Motor neuron (in vitro differentiated cells): ENCODE measurements around the gene MAML3. TPM values are rescaled to one million over a fixed set of nuclear protein-coding genes. Genes with fewer than 3 reads are reported as not detected.

Experiments used
- ATAC-seq, 8 experiments: fragments of 200-7000 bp; cut with Tn5 transposase; replicated peaks in 6 of 8; 2 replicates each; pipeline ENCODE4 v1.8.0; 2021; ENCODE audit warnings: mild to moderate bottlenecking in 8 of 8, moderate library complexity in 8 of 8
- H3K27ac ChIP-seq, 2 donors: fragments of 250-450 bp; sonication (Bioruptor Pico); 2 replicates each; pipeline ENCODE4 v1.9.0; 2021; ENCODE audit warnings: antibody characterized with exemption in 2 of 2, mild to moderate bottlenecking in 2 of 2, moderate library complexity in 1 of 2
- H3K4me1 ChIP-seq, 2 donors: fragments of 250-450 bp; sonication (Bioruptor Pico); replicated peaks in 1 of 2; 2 replicates each; pipeline ENCODE4 v1.6.1; 2021; ENCODE audit warnings: antibody characterized with exemption in 2 of 2, mild to moderate bottlenecking in 2 of 2, moderate library complexity in 1 of 2
- H3K4me3 ChIP-seq, 5 donors: fragments of 250-450 bp; sonication (Bioruptor Pico); 2 replicates each; pipeline ENCODE4 v1.9.0; 2021; ENCODE audit warnings: antibody characterized with exemption in 5 of 5, mild to moderate bottlenecking in 5 of 5, moderate library complexity in 4 of 5
- WGBS, 10 experiments: fragments of 450-650 bp; shearing (Covaris generic); methylation state at CpG; one replicate each; pipeline ENCODE4 v1.0.0; 2022; 5-methylcytosine and 5-hydroxymethylcytosine counted together
- in situ Hi-C, 9 experiments: fragments of 400-800 bp; cut with MboI; loops; one replicate each; pipeline ENCODE4 v1.15.0; 2021; ENCODE audit warnings: low sequenced_read_pairs in 9 of 9, low pct_unique_long_range_greater_than_20kb in 2 of 9; ENCODE audit not compliant: unreplicated experiment in 9 of 9
- total RNA-seq, 8 experiments: library from RNA; unstranded; fragments of 300-600 nt; gene quantifications; 2 replicates each; pipeline versions ENCODE4 v1.2.3 to v1.2.4, GENCODE V29; 2022

Gene MAML3
- total RNA-seq, 8 experiments from 2014 or later: 1.7 to 24.0 (median 12.9) TPM

DNA sequence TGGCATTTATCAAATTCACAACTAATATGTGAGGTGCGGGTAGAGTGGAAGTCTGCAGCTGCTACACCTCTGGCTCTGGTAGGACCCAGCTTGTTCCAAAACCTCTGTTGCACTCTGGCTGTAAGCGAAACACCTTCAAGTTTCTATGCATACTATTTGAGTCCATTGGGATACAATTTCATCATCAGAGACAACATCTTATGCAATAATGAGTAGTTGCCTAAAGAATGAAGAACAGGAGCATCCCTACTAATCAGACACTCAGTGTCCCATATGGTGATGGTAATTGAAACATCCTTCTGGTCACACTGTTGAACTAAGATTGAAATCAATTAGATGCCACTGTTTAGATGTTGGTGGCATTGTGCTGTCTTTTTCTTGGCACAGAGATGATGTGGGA is 309.9 kb downstream of the MAML3 start:
- Histone ChIP-seq H3K4me3 (no peak overlapping the region), H3K27ac (peak overlapping the region in 1 of 2 donors; percentile 8), H3K4me1 (peaks cover 69 to 83% of the 10 kb centered on the region in 2 donors)
- in situ Hi-C loops: no loop called here
- WGBS, 10 experiments: 33 to 100% (median 100%) methylated on average over 1 to 2 of the region's 2 CpGs; no CpG with 5 or more reads in 1 of the 10 experiments
- no peak for ATAC-seq

DNA sequence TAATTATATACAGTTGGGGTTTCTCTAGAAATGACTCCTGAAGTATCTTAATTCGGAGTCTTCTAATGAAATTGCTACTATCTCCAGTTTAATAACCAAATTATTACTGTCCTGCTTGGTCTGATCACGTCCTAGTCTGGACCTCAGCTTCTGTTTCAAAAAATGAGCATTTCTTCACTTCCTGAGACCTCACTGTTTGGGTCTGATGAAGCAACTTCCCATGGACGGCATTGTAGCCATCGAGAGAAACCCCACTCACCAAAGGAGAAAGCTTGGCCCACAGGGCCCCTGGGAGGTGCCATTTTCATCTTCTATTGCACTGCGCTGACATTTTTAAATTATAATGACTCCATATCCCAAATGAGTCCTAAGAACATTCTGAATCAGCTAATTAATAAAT is 310.3 kb downstream of the MAML3 start:
- Histone ChIP-seq H3K27ac (no peak overlapping the region), H3K4me1 (peaks cover 69 to 83% of the 10 kb centered on the region in 2 donors), H3K4me3 (no peak overlapping the region)
- in situ Hi-C loops: no loop called here
- WGBS, 10 experiments: 57 to 100% (median 85%) methylated on average over 1 to 5 of the region's 5 CpGs
- ATAC-seq: no peak

DNA sequence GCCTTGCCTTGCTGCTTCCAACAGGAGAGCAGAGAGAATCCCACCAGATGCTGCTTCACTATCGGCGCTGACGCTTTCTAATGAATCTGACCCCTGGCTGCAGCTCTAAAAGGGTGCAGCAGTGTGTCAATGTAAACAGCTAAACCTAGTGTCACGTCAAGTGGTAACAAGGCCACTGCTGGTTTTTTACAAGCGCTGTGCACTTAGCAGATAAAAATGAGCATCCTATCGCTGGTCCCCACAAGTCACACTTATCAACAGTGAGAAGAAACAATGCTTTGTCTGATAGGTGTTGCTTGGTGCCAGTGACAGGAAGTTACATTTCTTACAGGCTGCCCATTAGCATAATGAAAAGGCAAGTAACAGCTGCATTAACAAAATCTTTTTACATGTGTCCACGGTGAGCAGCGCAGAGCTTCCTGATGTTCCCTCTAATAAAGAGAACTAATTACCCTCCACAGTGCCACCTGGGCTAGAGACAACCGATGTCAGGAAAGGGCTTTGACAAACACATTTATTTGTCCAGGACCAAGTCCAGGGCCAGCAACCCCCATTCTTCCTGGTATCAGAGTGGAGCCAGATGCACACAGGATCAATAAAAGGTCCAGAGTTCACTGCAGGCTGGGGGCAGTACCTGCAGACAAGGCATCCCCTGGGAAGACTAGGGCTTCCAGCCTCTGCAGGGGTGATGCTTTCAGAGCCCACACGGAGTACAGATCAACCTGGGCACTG is 312.4 kb downstream of the MAML3 start:
- peaks cover 49 to 72% of the 10 kb centered on the region in 2 donors for H3K4me1 ChIP-seq
- H3K4me3 ChIP-seq: peak overlapping the region in 1 of 5 donors; percentile 8
- peak in 5 of 8 experiments; percentile 65 to 80 (median 75) for ATAC-seq
- peak overlapping the region; percentile 71 to 80 for H3K27ac ChIP-seq
- WGBS, 10 experiments: 0 to 100% (median 50%) methylated on average over 1 to 10 of the region's 10 CpGs; no CpG with 5 or more reads in 1 of the 10 experiments
- in situ Hi-C loops: no loop called here

DNA sequence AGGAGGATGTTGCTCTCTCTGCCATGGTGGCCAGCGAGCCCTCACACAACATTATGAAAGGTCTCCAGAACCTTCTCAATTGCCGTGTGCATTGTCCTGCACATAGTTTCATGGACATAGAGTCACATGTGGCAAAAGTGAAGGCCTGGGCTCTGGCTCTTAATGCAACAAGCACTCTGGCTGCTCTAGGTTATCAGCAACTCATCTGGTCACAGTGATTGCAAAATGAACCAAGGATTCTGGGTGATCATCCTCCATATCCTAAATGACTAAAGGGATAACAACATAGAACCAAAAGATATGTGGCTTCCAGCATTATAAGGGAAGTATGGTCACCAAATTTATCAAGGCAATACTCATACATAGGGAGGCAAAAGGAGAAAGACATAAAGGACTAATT is 313.2 kb downstream of the MAML3 start:
- H3K27ac ChIP-seq: peak overlapping the region; percentile 71 to 80

DNA sequence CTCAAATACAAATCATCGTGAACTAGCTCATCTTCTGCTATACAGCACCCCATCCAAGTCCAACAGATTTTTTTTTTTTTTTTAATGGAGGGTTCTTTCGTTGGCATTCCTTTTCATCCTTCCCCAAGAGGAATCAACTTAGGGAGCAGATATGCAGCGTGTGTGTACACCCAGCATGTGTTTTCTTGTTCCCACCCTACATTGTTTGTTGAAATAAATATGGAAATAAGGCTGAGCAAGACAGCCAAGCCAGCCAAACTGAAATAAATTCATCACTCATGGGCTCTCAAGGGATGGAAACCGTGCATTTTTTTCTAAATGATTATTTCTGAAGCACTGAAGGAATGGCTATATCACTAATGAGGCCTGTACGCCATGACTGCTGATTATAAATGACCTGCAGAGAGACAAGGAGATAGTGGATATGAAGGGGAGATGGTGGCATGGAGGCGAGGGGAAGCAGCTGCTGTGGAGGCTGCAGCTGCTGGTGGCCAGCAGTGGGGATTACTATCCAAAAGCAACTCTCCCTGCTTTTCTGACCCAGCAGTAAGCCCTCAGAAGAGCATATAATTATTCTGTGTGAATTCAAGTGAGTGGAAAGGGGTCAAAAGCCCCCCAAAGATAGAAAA is 314.5 kb downstream of the MAML3 start:
- in situ Hi-C loops: no loop called here
- Histone ChIP-seq H3K4me1 (peaks cover 50 to 70% of the 10 kb centered on the region in 2 donors), H3K4me3 (no peak overlapping the region), H3K27ac (peak overlapping the region; percentile 71 to 80)
- WGBS, 10 experiments: 0 to 88% (median 51%) methylated on average over 1 to 6 of the region's 6 CpGs
- peak; percentile 34 to 94 (median 66) for ATAC-seq

More for the DNA sequence above, 313.2 kb downstream of the MAML3 start:
- WGBS, 10 experiments: 100% methylated on average over 1 to 2 of the region's 2 CpGs; no CpG with 5 or more reads in 5 of the 10 experiments
- ATAC-seq: no peak
- in situ Hi-C loops: no loop called here
- peak overlapping the region in 1 of 5 donors; percentile 8 for H3K4me3 ChIP-seq
- H3K4me1 ChIP-seq: peaks cover 49 to 68% of the 10 kb centered on the region in 2 donors

DNA sequence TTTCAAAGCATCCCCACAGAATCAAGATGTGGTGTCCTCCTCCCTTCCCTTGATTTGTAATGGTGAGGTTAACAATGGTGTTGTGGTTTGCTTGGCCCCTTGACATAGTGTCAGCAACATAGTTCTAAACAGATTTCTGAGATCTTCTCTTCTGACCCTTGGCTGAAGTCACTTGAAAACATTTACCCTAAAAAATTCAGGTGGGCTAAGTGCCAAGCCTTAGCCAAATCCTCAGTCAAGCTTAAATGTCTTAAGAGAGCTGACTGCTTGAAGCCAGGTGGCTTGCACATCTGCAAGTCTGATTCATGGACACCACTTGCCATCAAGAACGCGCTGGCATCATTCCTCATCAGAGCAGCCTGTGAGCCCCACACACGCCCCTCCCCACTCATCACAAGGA is 315.2 kb downstream of the MAML3 start:
- in situ Hi-C loops: no loop called here
- Histone ChIP-seq H3K4me1 (peaks cover 51 to 70% of the 10 kb centered on the region in 2 donors), H3K27ac (peak overlapping the region; percentile 27 to 80), H3K4me3 (no peak overlapping the region)
- WGBS, 10 experiments: 100% methylated on average over 2 of the region's 3 CpGs; no CpG with 5 or more reads in 8 of the 10 experiments
- peak in 2 of 8 experiments; percentile 5 to 35 for ATAC-seq

DNA sequence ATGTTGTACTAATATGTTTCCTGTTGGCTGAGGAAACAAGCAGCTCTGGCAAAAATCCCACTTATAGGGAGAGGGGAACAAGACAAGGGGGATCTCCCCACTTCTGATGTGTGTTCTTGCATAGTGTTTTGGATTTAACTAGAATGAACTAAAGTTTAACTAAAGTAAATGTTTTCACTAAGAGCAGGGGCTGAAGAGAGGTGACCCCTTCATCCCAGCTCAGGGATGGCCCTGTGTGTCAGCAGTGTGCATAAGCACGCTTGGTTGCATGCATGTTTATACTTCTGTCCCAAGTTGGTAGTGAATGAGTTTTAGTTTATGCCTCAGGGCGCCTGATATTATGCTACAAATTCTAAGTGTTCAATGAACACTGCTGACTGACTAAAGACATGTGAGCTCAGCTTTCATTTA is 319.0 kb downstream of the MAML3 start:
- ATAC-seq: peak in 2 of 8 experiments; percentile 71 to 73
- in situ Hi-C loops: no loop called here
- 54 to 100% (median 93%) methylated on average over 1 to 2 of the region's 2 CpGs; no CpG with 5 or more reads in 2 of the 10 experiments for WGBS, 10 experiments

DNA sequence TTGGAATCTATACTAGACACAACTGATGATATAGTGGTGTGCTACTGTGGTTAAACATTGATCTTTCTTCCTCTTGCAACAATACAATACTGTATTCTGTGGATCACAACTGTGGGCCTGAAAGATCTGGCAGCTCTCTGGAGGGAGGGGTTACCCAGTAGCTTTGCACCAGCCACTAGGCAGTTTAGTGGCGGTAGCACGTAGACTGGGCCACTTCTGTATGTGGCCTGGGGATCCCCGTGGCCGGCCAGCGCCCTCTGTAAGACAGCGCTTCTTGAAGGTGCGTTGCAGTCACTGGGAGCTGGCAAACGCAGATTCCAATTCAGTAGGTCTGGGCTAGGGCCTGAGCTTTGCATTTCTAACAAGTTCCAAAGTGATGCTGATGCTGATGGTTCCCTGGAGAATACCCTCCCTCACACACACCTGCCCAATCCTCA is 319.7 kb downstream of the MAML3 start:
- Histone ChIP-seq H3K4me1 (peaks cover 35 to 53% of the 10 kb centered on the region in 2 donors), H3K4me3 (no peak overlapping the region), H3K27ac (peak overlapping the region; percentile 60 to 83)
- in situ Hi-C loops: no loop called here
- ATAC-seq: peak in 5 of 8 experiments; percentile 16 to 65 (median 53)
- WGBS, 10 experiments: 55 to 100% (median 89%) methylated on average over 1 to 4 of the region's 8 CpGs; no CpG with 5 or more reads in 6 of the 10 experiments

More for the DNA sequence above, 319.0 kb downstream of the MAML3 start:
- Histone ChIP-seq H3K4me1 (peaks cover 42 to 60% of the 10 kb centered on the region in 2 donors), H3K27ac (no peak overlapping the region), H3K4me3 (no peak overlapping the region)

DNA sequence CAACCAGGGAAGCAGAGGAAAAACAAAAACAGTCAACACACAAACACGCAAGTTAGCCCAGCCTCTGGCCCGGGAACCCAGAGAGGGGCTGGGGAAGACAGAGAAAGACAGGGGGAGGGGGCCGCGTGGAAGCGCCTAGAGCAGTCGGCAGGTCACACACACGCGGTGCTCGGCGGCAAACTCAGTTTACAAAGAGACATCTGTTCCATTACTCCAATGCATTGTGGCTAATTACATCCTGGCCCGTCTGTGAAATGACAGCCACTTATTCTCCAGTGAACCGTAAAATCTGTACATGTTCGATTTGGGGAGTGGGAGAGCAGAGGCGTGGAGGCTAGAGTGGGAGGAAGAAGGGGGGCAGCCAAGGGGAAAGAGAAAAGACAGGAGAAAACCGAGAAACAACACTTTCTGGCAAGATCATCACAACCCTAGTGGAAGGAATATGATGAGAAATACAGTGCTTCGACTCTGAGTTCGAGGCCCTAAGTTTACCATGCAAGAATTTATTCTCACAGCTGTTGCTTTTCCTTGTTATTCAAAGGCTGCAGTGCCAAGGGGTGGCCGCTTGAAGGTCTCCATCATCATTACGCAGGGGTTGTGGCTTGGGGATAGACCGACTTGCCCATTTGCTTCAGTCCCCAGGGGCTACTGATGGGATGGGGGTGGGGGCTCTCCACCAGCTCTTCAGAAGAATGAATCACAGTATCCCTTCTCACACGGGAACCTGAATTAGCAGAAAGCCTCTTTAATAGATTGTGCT is 320.7 kb downstream of the MAML3 start:
- peak overlapping the region in 3 of 5 donors; percentile 0 to 13 (median 7) for H3K4me3 ChIP-seq
- peaks cover 29 to 43% of the 10 kb centered on the region in 2 donors for H3K4me1 ChIP-seq
- 5 to 64% (median 15%) methylated on average over 2 to 15 of the region's 21 CpGs; no CpG with 5 or more reads in 3 of the 10 experiments for WGBS, 10 experiments
- peak in 5 of 8 experiments; percentile 79 to 90 (median 81) for ATAC-seq
- peak overlapping the region; percentile 17 to 83 for H3K27ac ChIP-seq
- in situ Hi-C loops: no loop called here

DNA sequence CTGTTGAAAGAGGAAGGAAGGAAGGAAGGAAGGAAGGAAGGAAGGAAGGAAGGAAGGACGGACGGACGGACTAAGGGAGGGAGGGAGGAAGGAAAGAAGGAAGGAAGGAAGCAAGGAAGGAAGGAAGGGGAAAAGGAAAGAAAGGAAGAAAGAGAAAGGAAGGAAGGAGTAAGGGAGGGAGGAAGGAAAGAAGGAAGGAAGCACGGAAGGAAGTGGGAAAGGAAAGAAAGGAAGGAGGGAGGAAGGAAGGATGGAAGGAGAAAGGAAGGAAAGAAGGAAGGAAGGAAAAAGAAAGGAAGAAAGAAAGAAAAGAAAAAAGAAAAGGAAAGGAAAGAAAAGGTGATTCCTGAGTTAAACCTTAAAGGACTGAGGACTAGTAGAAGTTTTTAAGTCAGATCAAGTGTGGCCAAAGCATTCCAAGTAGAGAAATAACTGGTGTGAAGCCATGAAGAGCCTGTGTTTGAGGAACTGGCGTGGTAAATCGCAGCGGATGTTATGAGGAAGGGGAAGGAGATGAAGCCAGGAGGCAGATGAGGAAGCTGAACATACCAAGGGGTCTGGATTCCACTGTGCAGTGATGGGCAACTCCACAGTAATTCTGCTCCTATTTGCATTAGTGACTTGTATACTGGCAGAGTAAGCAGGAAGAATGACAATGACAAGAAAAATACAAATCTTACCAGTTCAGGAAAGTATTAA is 324.9 kb downstream of the MAML3 start:
- 55 to 100% (median 92%) methylated on average over 1 to 7 of the region's 7 CpGs for WGBS, 10 experiments

DNA sequence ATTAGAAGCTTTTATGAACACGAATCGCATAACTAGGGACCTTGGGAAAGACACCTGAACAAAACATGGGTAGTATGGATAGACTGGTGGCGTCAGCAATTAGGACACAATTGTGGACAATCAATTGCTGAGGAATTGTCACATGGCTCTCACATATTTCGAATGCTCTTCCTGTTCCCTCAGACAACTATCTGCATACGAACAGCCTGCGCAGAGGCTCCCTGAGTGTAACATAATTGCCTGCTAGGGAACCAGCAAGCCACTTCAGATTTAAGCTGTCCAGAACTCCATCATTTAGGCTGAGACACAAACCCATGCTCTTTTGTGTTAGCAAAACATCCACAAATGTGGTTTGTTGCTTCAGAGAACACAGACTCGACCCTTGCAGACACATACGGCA is 327.6 kb downstream of the MAML3 start:
- WGBS, 10 experiments: 0 to 94% (median 48%) methylated on average over 1 to 8 of the region's 8 CpGs
- H3K27ac ChIP-seq: peak overlapping the region; percentile 85 to 92
- ATAC-seq: peak in 5 of 8 experiments; percentile 45 to 76 (median 50)
- in situ Hi-C loops: no loop called here
- no peak overlapping the region for H3K4me3 ChIP-seq
- H3K4me1 ChIP-seq: peaks cover 54 to 59% of the 10 kb centered on the region in 2 donors

More for the DNA sequence above, 324.9 kb downstream of the MAML3 start:
- H3K4me3 ChIP-seq: no peak overlapping the region
- no peak overlapping the region for H3K27ac ChIP-seq
- ATAC-seq: no peak
- peaks cover 49 to 62% of the 10 kb centered on the region in 2 donors for H3K4me1 ChIP-seq
- in situ Hi-C loops: no loop called here

DNA sequence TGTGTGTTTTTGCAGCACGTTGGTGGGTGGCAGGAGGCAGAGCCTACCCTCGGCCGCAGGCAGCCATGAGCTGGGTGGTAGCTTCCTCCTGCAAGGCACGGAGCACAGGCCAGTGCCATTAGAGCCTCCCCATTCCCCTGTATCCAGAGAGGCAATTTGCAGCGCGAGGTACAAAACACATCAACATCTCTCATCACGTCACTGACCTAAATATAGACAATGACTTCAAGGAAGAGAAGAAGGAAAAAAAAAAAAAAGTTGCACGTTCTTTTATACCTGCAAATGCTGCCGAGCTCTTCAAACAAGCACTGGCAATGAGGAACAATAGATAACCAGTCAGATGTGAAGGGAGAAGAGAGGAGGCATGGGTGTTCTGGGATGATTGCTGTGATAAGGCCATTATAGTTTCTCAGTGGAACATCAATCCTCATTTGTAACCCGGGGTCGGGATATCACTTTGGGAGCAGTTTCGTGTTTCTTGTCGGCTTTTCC is 328.4 kb downstream of the MAML3 start:
- Histone ChIP-seq H3K4me1 (peaks cover 54 to 57% of the 10 kb centered on the region in 2 donors), H3K4me3 (peak overlapping the region in 1 of 5 donors; percentile 18), H3K27ac (peak overlapping the region; percentile 85 to 92)
- 6 to 54% (median 29%) methylated on average over 2 to 11 of the region's 13 CpGs; no CpG with 5 or more reads in 2 of the 10 experiments for WGBS, 10 experiments
- in situ Hi-C loops: no loop called here
- peak in 5 of 8 experiments; percentile 74 to 90 (median 90) for ATAC-seq
